NCI-H446 (cell line): ENCODE measurements around the gene DOP1B.
"Not testable (repeated sequence)": the region's sequence is repeated elsewhere in the genome, so short reads cannot be mapped to it uniquely, and the experiment has no call there.

Experiments
- DNase-seq, 2 experiments: peaks; one replicate each; lab custom pipeline; 2025; lab: John Stamatoyannopoulos, UW

Gene DOP1B, protein sequence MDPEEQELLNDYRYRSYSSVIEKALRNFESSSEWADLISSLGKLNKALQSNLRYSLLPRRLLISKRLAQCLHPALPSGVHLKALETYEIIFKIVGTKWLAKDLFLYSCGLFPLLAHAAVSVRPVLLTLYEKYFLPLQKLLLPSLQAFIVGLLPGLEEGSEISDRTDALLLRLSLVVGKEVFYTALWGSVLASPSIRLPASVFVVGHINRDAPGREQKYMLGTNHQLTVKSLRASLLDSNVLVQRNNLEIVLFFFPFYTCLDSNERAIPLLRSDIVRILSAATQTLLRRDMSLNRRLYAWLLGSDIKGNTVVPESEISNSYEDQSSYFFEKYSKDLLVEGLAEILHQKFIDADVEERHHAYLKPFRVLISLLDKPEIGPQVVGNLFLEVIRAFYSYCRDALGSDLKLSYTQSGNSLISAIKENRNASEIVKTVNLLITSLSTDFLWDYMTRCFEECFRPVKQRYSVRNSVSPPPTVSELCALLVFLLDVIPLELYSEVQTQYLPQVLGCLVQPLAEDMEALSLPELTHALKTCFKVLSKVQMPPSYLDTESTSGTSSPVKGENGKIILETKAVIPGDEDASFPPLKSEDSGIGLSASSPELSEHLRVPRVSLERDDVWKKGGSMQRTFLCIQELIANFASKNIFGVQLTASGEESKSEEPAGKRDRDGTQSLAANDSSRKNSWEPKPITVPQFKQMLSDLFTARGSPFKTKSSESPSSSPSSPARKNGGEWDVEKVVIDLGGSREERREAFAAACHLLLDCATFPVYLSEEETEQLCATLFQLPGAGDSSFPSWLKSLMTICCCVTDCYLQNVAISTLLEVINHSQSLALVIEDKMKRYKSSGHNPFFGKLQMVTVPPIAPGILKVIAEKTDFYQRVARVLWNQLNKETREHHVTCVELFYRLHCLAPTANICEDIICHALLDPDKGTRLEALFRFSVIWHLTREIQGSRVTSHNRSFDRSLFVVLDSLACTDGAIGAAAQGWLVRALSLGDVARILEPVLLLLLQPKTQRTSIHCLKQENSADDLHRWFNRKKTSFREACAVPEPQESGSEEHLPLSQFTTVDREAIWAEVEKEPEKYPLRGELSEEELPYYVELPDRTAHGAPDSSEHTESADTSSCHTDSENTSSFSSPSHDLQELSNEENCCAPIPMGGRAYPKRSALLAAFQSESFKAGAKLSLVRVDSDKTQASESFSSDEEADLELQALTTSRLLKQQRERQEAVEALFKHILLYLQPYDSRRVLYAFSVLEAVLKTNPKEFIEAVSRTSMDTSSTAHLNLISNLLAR (N-terminal part only)

DNA sequence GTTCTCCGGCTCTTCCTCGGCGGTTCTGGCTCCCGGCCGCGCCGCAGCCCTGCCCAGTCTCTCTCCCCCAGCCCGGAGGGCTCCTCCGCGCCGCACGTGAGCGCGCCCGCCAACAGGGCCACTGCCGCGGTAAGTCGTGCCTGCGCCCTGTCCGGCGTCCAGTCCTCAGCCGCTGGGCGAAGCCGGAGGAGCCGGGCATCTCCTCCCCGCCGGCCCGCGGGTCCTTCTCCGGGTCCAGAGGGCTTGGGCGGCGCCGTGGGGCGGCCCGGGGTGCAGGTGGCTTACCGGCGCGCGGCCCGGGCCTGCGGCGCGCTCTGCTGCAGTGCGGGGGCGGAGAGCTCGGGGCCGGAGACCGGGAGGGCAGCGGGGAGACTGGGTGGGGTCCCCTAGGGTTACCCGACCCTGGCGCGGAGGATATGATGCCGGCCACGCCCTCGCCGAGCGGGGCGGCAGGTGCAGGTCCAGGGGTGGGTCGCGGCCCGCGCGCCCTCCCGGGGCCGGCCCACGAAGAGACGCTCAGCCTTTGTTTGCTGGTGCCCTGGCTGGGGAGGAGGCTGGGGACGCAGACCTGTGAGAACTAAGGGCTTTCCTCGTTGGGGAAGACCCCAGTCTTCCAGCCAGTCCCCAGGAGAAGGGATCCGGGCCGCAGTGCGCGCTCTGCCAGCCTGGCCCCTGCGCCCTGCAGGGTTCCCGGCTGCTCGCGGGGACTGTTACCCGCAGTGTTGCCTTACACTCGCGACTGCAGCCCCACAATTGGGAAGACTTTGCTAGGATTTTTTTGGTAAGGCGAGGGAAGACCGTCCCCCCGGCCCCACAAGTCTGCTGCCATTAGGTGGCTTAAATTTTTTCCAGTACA, at the start of gene DOP1B:
Gene DOP1B (plus strand): TSS at position 10 of the 856 bp plus-strand sequence. CDS start 7,910 bp downstream, outside the sequence.
- peak in 1 of 2 experiments; percentile 46 for DNase-seq

DNA sequence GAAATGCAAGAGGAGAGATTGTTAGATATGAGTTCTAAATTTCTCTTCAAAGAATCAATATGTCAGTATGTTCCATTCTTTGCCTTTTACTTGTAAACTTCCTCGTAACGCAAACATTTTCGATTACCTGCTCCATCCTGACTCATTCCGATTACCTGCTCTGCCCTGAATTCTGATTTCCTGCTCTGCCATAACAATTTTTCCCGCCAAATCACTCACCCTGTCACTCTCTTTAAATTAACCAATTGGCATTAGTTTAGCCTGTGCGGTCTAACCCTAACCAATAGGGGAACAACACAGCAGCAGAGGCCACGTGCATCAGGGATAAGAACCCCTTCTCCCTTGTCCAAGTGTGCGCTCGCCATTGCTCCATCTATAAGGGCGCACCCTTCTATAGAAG, 46.8 kb upstream of the DOP1B start:
- DNase-seq = no peak

DNA sequence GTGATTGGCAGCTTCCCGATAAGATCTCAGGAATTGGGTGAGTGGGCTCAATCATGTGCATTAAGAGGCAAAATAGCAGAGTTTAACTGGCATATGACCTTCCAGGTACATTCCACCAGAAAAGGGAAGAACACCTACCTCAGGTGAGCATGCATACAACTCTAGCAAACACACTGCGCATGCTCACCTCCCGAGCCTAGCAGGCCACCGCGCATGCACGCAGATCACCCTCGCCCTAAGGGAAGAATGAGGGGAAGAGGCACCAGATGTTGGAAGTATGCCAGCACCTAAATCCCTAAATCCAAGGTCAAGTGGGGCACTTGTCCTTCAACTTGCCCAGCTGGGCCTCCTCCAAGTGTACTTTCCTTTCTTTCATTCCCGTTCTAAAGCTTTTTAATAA, 45.4 kb upstream of the DOP1B start:
- DNase-seq = no peak

DNA sequence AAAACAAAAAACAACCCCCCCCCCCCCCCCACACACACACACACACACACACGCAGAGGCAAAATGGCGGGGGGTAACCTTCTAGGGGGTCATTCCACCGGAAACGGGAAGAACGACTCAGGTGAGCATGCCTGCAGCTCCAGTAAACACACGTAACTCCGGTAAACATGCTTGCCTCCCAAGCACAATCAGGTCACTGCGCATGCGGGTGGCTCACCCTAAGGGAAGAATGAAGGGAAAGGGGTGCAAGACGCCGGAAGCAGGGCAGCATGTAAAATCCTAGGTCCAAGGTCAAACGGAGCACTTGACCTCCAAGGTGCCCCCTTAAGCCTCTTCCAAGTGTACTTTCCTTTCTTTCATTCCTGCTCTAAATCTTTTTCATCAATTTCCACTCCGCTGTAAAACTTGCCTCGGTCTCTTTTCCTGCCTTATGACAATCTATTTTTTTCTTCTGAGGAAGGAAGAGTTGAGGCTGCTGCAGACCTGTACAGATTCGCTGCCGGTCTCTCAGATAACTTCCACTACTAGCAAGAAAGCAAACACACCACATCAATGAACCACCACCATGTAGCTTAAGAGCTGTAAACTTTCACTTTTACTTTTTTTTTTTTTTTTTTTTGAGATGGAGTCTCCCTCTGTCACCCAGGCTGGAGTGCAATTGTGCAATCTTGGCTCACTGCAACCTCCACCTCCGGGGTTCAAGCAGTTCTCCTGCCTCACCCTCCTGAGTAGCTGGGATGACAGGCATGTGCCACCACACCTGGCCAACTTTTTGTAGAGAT, 42.8 kb upstream of the DOP1B start:
- no peak for DNase-seq

DNA sequence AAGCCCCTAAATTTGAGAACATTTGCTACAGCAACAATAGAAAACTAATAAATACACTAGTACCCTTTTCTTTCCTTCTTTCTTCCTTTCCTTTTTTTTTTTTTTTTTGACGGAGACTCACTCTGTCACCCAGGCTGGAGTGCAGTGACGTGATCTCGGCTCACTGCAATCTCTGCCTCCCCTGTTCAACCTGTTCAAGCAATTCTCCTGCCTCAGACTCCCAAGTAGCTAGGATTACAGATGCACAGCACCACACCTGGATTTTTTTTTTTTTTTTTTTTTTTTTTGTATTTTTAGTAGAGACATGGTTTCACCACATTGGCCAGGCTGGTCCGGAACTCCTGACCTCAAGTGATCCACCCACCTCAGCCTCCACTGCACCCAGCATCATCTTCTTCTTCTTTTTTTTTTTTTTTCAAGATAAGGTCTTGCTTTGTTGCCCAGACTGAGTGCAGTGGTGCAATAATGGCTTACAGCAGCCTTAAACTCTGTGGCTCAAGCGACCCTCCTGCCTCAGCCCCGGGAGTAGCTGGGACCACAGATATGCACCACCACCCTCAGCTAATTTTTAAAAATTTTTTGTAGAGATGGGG, 41.4 kb upstream of the DOP1B start:
- DNase-seq = no peak

DNA sequence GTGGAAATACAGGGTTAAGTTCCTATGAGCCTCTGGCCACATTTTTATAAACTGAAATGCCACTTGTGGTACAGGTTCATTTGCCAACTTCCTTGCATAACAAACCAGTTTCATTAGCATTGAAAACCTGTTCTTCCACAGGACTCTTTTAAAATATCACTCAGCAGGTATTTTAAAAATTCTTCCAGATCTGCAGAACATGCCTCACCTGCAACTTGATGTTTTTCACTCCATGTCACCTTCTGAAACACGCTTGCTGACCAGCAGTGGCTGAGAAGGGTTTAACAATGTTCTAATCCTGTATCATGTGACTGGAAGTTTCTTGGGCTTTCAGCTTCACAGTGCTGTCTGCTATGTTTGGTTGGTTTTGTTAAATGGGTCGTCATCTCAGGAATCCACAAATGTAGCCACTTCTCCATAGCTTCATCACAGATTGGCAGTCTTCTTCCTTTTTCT, 39.3 kb upstream of the DOP1B start:
- DNase-seq = no peak

DNA sequence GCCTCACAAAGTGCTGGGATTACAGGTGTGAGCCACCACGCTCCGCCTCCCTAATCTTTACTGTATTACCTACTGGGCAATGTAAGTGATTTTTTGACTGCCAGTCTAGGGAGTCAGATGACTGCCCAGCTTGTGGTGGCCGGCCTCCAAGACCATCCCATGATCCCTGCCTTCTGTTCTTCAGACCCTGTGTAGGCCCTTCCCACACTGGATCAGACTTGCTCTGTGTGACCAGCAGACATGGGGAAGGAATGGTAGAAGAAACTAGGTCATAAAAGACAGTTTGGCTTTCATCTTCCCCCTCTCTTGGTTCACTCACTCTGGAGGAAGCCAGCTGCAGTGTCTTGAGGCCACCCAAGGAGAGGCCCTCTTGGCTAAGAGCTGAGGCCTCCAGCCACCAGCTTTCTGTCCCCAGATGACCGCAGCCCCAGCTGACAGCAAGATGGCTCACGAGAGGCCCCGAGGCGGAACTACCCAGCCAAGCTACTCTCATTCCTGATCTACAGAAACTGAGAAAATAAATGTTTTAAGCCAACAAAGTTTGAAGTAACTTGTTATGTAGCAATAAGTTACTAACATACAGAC, 36.2 kb upstream of the DOP1B start:
- no peak for DNase-seq

DNA sequence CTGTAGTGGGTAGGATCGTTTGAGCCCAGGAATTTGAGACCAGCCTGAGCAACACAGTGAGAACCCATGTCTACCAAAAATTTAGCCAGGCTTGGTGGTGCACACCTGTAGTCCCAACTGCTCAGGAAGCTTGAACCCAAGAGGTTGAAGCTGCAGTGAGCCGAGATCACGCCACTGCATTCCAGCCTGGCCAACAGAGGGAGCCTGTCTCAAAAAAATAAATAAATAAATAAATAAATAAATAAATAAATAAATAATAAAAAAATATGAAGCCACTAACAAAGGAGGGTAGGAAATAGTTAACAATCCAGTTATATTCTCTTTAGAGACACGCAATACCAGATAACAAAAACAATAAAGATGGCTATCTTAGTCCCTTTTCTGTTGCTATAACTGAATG, 33.6 kb upstream of the DOP1B start:
- no peak for DNase-seq

DNA sequence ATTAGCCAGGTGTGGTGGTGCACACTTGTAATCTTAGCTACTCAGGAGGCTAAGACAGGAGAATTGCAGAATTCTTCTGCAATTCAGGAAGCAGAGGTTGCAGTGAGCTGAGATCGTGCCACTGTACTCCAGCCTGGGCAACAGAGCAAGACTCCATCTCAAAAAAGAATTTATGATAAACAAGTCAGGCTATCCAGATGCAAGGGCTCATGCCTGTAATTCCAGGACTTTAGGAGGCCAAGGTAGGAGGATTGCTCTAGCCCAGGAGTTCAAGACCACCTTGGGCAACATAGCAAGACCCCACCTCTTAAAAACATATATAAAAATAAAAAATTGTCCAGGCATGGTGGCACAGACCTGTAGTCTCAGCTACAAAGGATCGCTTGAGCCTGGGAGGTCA, 32.2 kb upstream of the DOP1B start:
- DNase-seq = no peak

DNA sequence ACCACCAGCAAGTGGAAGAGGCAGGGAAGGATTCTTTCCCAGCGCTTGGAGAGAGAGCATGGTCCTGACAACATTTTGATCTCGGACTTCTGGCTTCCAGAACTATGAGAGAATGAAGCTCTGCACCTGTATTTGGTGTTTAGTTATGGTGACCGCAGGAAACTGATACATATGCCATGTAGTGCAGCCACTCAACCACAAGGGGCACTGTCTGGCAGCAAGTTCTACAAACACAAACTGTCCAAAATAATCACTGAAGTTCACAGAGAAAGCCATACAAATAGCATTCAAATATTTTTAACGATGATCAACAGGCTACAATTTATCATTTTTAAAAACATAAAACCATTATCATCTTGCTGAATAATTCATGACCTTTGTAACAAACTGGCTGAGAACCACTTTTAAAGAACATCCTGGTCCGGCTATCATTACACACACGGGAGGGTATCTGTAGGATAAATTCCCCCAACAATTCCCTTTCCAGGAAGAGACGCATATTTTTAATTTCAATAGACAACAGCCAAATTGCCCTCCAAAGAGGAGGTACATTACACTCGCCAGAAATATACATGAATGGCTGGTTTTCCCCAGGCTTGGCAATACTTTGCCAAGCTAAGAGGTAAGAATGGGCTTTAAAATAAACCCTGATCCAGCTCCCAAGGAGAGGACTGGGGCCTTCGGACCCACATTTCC, 31.0 kb upstream of the DOP1B start:
- peak; percentile 50 to 63 for DNase-seq

DNA sequence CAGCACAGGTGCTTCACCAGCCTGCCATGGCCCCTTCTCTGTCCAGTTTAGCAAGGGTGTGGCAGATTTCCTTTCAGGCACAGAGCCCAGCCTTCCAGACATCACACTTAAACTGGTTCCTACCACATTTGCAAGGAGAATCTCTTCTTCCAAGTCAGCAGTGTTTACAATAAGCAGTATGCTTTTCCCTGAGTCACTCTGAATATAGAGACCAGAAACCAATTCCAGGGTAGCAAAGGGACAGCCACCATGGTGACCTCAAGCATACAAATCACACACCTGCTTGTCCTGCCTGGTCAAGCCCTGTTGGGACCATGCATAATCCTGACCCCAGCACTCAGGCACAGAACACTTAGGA, 30.4 kb upstream of the DOP1B start:
- no peak for DNase-seq

DNA sequence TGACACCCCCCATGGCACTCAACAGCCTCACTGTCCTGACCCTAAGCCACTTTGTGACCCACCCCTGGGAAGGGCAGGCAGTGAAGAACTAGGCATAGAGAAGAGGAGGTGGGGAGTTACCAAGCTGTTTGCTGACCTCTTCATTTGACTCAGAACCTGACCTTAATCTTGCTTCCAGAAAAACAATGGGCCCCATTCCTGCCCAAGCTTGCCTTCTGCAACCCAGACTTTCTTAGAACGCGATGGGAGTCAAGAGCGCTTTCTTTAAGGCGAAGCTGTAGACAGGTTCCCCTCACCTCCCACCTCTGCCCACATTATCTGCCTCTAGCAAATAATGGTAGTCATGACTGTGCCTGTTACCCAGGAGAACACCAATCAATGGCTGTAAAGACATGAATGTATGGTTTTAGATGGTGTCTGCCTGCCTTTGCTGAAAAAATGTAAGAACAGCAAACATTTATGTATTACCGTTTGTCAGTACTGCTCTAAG, 30.0 kb upstream of the DOP1B start:
- DNase-seq = no peak

DNA sequence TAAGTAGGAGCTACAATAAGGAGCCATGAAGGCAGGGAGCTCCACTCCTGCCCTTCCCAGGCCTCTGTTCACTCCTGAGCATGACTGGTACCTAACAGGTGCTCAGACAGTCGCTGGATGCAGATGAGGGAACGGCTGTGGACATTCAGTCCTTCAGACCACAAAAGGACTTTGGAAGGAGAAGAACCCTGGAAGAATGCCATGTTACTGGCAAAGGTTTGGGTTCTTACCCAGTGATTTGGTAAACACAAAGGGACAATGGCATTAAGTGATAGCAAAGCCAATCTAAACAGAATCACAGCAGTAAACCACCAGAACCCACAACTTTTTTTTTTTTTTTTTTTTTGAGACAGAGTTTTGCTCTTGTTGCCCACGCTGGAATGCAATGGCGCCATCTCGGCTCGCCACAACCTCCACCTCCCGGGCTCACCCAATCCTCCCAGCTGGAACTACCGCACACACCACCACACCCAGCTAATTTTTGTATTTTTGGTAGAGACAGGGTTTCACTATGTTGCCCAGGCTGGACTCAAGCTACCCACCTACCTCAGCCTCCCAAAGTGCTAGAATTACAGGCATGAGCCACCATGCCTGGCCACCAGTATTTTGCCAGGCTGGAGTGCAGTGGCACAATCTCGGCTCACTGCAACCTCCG, 29.2 kb upstream of the DOP1B start:
- no peak for DNase-seq

DNA sequence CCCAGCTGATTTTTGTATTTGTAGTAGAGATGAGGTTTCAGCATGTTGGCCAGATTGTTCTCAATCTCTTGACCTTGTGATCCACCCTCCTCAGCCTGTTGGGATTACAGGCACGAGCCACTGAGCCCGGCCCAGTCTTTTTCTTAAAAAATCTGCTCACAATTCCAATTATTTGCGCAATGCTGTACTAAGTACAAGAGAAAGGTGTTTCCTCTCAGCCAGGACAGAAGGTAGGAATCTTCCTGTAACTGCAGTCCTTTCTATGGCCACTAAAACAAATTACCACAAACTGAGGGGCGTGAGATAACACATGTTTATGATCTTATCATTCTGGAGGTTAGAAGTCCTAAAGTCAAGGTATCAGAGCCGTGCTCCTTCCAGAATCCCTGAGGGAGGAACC, 28.6 kb upstream of the DOP1B start:
- DNase-seq = no peak

DNA sequence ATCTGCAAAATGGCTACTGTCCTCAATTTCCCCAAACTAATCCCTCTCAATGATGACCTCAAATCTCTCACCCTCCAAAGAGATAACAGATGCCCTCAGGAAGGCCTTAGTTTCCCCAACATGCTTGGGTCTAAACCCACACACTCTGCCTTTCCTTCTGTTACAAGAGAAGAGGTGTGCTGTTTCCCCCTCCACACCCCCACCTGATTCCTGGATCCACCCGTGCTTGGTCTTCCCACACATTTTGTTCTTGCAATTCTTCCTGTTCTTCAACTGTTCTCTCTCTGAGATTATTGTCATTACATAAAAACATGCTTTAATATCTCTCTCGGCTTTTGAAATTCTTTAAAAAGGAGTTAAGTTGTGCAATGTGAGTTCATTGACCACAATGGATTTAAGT, 27.4 kb upstream of the DOP1B start:
- DNase-seq = no peak

DNA sequence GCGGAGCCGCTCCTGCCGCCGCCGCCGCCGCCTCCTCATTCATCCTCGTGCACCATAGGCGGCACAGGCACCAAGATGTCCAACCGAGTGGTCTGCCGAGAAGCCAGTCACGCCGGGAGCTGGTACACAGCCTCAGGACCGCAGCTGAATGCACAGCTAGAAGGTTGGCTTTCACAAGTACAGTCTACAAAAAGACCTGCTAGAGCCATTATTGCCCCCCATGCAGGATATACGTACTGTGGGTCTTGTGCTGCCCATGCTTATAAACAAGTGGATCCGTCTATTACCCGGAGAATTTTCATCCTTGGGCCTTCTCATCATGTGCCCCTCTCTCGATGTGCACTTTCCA, 26.2 kb upstream of the DOP1B start:
- DNase-seq = not testable (repeated sequence)

DNA sequence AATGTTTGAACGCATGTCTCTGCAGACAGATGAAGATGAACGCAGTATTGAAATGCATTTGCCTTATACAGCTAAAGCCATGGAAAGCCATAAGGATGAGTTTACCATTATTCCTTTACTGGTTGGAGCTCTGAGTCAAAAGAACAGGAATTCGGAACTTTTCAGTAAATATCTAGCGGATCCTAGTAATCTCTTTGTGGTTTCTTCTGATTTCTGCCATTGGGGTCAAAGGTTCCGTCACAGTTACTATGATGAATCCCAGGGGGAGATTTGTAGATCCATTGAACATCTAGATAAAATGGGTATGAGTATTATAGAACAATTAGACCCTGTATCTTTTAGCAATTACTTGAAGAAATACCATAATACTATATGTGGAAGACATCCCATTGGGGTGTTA, 25.8 kb upstream of the DOP1B start:
- DNase-seq = not testable (repeated sequence)

DNA sequence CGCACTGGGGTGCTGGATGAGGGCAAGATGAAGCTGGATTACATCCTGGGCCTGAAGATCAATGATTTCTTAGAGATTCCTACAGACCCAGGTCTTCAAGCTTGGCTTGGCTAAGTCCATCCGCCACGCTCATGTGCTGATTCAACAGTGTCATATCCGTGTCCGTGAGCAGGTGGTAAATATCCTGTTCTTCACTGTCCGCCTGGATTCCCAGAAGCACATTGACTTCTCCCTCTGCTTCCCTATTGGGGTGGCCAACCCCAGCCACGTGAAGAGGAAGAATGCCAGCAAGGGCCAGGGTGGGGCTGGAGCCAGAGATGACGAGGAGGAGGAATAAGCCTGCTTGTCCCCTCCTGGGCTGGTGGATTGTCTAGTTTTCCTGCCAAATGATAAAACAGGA, 23.9 kb upstream of the DOP1B start:
- no peak for DNase-seq
